ENCODE measurements around the gene VIM. TPM values are rescaled to one million over a fixed set of nuclear protein-coding genes. Genes with fewer than 3 reads are reported as not detected.

Gene VIM
- total and polyA plus RNA-seq, 10 of the 15 experiments (the other 5 are each of a cell fraction or from before 2014, with no cell fraction given), result 44.2 to 287 (median 188) TPM

DNA sequence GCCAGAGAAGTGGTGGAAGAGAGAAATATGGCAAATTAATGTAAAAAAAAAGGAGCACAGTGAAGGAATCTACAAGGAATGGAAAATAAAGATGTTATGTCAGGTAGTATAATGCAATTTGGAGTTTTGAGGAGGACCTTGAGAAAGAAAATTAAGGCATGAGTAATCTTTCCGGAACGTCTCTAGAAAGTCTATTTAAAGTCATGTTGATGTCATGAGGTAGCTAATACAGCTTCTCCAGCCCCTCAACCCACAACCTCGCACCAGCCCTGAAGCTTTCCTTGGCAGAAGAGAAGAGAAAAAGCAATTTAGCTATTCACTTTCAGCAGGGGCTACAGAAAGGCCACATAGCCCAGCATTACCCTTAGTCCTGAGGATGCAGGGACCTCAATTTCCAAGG, 49.0 kb upstream of the VIM start:
- no peak overlapping the region for H3K9ac ChIP-seq (ENCODE audit: control insufficient read depth, insufficient read depth, low read length)
- WGBS (ENCODE audit: insufficient coverage, insufficient replicate concordance, low lambda C conversion rate, missing lambda C conversion rate), result 69% methylated on average over 3 of the region's 3 CpGs
- SMC1A ChIA-PET (ENCODE audit: uncharacterized antibody, unreplicated experiment), result interaction anchor here (1.0 to 1.2 kb wide), 2 partner anchors 9 to 12 kb away, joined by 3 read pairs; no protein-coding TSS in a partner anchor
- no peaks in the 10 kb centered on the region for H3K9me3 ChIP-seq (replicated peaks; ENCODE audit: control insufficient read depth, insufficient read depth, low read length)
- H4K20me1 ChIP-seq (ENCODE audit: control insufficient read depth, insufficient read depth), result no peaks in the 10 kb centered on the region
- no peaks in the 10 kb centered on the region for H3K4me1 ChIP-seq (ENCODE audit: control insufficient read depth, insufficient read depth, low read length)
- intact Hi-C loops (cut with micrococcal nuclease; ENCODE audit: unreplicated experiment) (no loop called here), in situ Hi-C loops (cut with MboI) (no loop called here)
- CTCF ChIA-PET, result interaction anchor here (0.6 to 0.8 kb wide), 2 partner anchors 33 to 167 kb away, joined by 3 read pairs; no protein-coding TSS in a partner anchor
- no peak overlapping the region for H2AFZ ChIP-seq (ENCODE audit: control insufficient read depth, low read depth, low read length)
- no peaks in the 10 kb centered on the region for H3K79me2 ChIP-seq (ENCODE audit: control insufficient read depth, insufficient read depth, low read length)
- H3K27me3 ChIP-seq (replicated peaks in 1 of 2; ENCODE audit: control insufficient read depth in 2 of 2, insufficient read depth in 2 of 2, low read length in 1 of 2), result no peaks in the 10 kb centered on the region
- no peak overlapping the region for H3K27ac ChIP-seq (ENCODE audit: control insufficient read depth, insufficient read depth)
- DNase-seq (ENCODE audit: low read depth, low spot score) (no peak), ATAC-seq (no peak), FAIRE-seq (no peak)
- POLR2A ChIA-PET, result no interaction called here
- H3K4me3 ChIP-seq, result no peak overlapping the region
- no peak overlapping the region for H3K4me2 ChIP-seq (ENCODE audit: control insufficient read depth, insufficient read depth)
- RAD21 ChIA-PET (ENCODE audit: unreplicated experiment), result no interaction called here
- no TSS peak for BruUV-seq (replicated peaks)
- H3K36me3 ChIP-seq (ENCODE audit: control insufficient read depth in 2 of 2, insufficient read depth in 2 of 2, low read length in 1 of 2), result no peaks in the 10 kb centered on the region
- TF ChIP-seq SUZ12 (IDR thresholded peaks at IDR 0.05; ENCODE audit: unreplicated experiment) (no peak), CHD2 (IDR thresholded peaks at IDR 0.05; ENCODE audit: borderline replicate concordance, low read depth, low read length) (no peak), SIN3A (IDR thresholded peaks at IDR 0.05; ENCODE audit: low read depth, low read length) (no peak), POU2F2 (IDR thresholded peaks at IDR 0.05; ENCODE audit: borderline replicate concordance, low read depth, low read length) (no peak), JUNB (IDR thresholded peaks at IDR 0.05) (no peak), YY1 (IDR thresholded peaks at IDR 0.05; ENCODE audit: low read depth, low read length) (no peak), ZBED1 (IDR thresholded peaks at IDR 0.05; ENCODE audit: borderline replicate concordance) (no peak), KDM1A (IDR thresholded peaks at IDR 0.05; ENCODE audit: borderline replicate concordance) (no peak), CEBPB (IDR thresholded peaks at IDR 0.05; ENCODE audit: borderline replicate concordance in 1 of 2, low read depth in 2 of 2, low read length in 2 of 2) (no peak), REST (IDR thresholded peaks at IDR 0.05; ENCODE audit: low read depth, low read length) (no peak), IKZF1 (conservative IDR thresholded peaks at IDR 0.05) (no peak), NR2F1 (conservative IDR thresholded peaks at IDR 0.05) (no peak), ATF7 (IDR thresholded peaks at IDR 0.05; ENCODE audit: low read depth) (no peak), ELK1 (IDR thresholded peaks at IDR 0.05; ENCODE audit: low read depth, low read length) (no peak)
- TF ChIP-seq, protein P1, sequence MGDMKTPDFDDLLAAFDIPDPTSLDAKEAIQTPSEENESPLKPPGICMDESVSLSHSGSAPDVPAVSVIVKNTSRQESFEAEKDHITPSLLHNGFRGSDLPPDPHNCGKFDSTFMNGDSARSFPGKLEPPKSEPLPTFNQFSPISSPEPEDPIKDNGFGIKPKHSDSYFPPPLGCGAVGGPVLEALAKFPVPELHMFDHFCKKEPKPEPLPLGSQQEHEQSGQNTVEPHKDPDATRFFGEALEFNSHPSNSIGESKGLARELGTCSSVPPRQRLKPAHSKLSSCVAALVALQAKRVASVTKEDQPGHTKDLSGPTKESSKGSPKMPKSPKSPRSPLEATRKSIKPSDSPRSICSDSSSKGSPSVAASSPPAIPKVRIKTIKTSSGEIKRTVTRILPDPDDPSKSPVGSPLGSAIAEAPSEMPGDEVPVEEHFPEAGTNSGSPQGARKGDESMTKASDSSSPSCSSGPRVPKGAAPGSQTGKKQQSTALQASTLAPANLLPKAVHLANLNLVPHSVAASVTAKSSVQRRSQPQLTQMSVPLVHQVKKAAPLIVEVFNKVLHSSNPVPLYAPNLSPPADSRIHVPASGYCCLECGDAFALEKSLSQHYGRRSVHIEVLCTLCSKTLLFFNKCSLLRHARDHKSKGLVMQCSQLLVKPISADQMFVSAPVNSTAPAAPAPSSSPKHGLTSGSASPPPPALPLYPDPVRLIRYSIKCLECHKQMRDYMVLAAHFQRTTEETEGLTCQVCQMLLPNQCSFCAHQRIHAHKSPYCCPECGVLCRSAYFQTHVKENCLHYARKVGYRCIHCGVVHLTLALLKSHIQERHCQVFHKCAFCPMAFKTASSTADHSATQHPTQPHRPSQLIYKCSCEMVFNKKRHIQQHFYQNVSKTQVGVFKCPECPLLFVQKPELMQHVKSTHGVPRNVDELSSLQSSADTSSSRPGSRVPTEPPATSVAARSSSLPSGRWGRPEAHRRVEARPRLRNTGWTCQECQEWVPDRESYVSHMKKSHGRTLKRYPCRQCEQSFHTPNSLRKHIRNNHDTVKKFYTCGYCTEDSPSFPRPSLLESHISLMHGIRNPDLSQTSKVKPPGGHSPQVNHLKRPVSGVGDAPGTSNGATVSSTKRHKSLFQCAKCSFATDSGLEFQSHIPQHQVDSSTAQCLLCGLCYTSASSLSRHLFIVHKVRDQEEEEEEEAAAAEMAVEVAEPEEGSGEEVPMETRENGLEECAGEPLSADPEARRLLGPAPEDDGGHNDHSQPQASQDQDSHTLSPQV (IDR thresholded peaks at IDR 0.05), result no peak
- TF ChIP-seq, protein P2, sequence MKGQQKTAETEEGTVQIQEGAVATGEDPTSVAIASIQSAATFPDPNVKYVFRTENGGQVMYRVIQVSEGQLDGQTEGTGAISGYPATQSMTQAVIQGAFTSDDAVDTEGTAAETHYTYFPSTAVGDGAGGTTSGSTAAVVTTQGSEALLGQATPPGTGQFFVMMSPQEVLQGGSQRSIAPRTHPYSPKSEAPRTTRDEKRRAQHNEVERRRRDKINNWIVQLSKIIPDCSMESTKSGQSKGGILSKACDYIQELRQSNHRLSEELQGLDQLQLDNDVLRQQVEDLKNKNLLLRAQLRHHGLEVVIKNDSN (IDR thresholded peaks at IDR 0.05; ENCODE audit: borderline replicate concordance, extremely low read length, insufficient read depth, low read depth, low read length), result no peak
